Measurements from ENCODE around the gene KMT2B.
A peak's percentile ranks its signal among the peaks of the same experiment; 100 is the strongest.

KMT2B gene

GRCh38 chr19:35714601-35715354 is 3.0 kb upstream of the KMT2B start:
- no peak overlapping the region for H3K4me3 ChIP-seq (ENCODE audit: severe bottlenecking)
- no peak for DNase-seq (ENCODE audit: low spot score)

GRCh38 chr19:35715355-35715809 is 2.4 kb upstream of the KMT2B start:
- no peaks in the 10 kb centered on the region for H3K27me3 ChIP-seq (ENCODE audit: insufficient read depth, poor library complexity, severe bottlenecking)
- ATAC-seq (ENCODE audit: low read depth) (no peak), DNase-seq (ENCODE audit: low spot score) (no peak)
- peak overlapping the region; percentile 73 for H3K4me3 ChIP-seq (ENCODE audit: severe bottlenecking)
- no peak for TF ChIP-seq CTCF (IDR thresholded peaks at IDR 0.05; ENCODE audit: poor library complexity, severe bottlenecking)
- no peaks in the 10 kb centered on the region for H3K4me1 ChIP-seq (ENCODE audit: insufficient read depth, poor library complexity, severe bottlenecking)
- no peak overlapping the region for H3K27ac ChIP-seq (ENCODE audit: poor library complexity, severe bottlenecking)
- no peaks in the 10 kb centered on the region for H3K9me3 ChIP-seq (ENCODE audit: severe bottlenecking)
- peaks cover 10% of the 10 kb centered on the region for H3K36me3 ChIP-seq (ENCODE audit: low read depth)

More at GRCh38 chr19:35714601-35715354, 3.0 kb upstream of the KMT2B start:
- Histone ChIP-seq H3K4me1 (ENCODE audit: insufficient read depth, poor library complexity, severe bottlenecking) (no peaks in the 10 kb centered on the region), H3K27me3 (ENCODE audit: insufficient read depth, poor library complexity, severe bottlenecking) (no peaks in the 10 kb centered on the region), H3K27ac (ENCODE audit: poor library complexity, severe bottlenecking) (no peak overlapping the region), H3K9me3 (ENCODE audit: severe bottlenecking) (no peaks in the 10 kb centered on the region), H3K36me3 (ENCODE audit: low read depth) (peaks cover 6% of the 10 kb centered on the region)
- ATAC-seq (ENCODE audit: low read depth), result no peak
- TF ChIP-seq CTCF (IDR thresholded peaks at IDR 0.05; ENCODE audit: poor library complexity, severe bottlenecking), result no peak

- H3K27ac ChIP-seq (ENCODE audit: poor library complexity, severe bottlenecking), result peak overlapping the region; percentile 83
- DNase-seq (ENCODE audit: low spot score), result peak; percentile 62
- ATAC-seq (ENCODE audit: low read depth), result peak; percentile 30
- no peaks in the 10 kb centered on the region for H3K27me3 ChIP-seq (ENCODE audit: insufficient read depth, poor library complexity, severe bottlenecking)
- no peaks in the 10 kb centered on the region for H3K4me1 ChIP-seq (ENCODE audit: insufficient read depth, poor library complexity, severe bottlenecking)
- H3K36me3 ChIP-seq (ENCODE audit: low read depth), result peaks cover 11% of the 10 kb centered on the region
- TF ChIP-seq CTCF (IDR thresholded peaks at IDR 0.05; ENCODE audit: poor library complexity, severe bottlenecking), result no peak
- H3K4me3 ChIP-seq (ENCODE audit: severe bottlenecking), result peak overlapping the region; percentile 73
- H3K9me3 ChIP-seq (ENCODE audit: severe bottlenecking), result no peaks in the 10 kb centered on the region
Observed at GRCh38 chr19:35715981-35716800, 1.6 kb upstream of the KMT2B start.

- Histone ChIP-seq H3K36me3 (ENCODE audit: low read depth) (peaks cover 17% of the 10 kb centered on the region), H3K4me1 (ENCODE audit: insufficient read depth, poor library complexity, severe bottlenecking) (no peaks in the 10 kb centered on the region), H3K4me3 (ENCODE audit: severe bottlenecking) (peak overlapping the region; percentile 73), H3K9me3 (ENCODE audit: severe bottlenecking) (no peaks in the 10 kb centered on the region), H3K27me3 (ENCODE audit: insufficient read depth, poor library complexity, severe bottlenecking) (no peaks in the 10 kb centered on the region), H3K27ac (ENCODE audit: poor library complexity, severe bottlenecking) (peak overlapping the region; percentile 83)
- ATAC-seq (ENCODE audit: low read depth), result peak; percentile 82
- TF ChIP-seq CTCF (IDR thresholded peaks at IDR 0.05; ENCODE audit: poor library complexity, severe bottlenecking), result peak; percentile 98
- peak; percentile 84 for DNase-seq (ENCODE audit: low spot score)
Observed at GRCh38 chr19:35716801-35717664, 770 bp upstream of the KMT2B start.

All from RWPE2 (cell line).